GM18498 (cell line): ENCODE results near the gene PRDM15.

ENCODE experiments used
- ATAC-seq: cut with Tn5 transposase; IDR thresholded peaks from one replicate; pipeline ENCODE4 v1.9.1; 2021; ENCODE audit warnings: mild to moderate bottlenecking, moderate library complexity; ENCODE audit not compliant: unreplicated experiment

The PRDM15 gene

GRCh38 chr21:41753006-41753898 is 125.9 kb downstream of the PRDM15 start:
- ATAC-seq, result no peak

- ATAC-seq, result no peak
Measured at GRCh38 chr21:41752231-41752681, 126.9 kb downstream of the PRDM15 start.

GRCh38 chr21:41751611-41752011 is 127.5 kb downstream of the PRDM15 start:
- ATAC-seq, result no peak

GRCh38 chr21:41750532-41751151 is 128.5 kb downstream of the PRDM15 start:
- no peak for ATAC-seq

- no peak for ATAC-seq
Measured at GRCh38 chr21:41750051-41750450, 129.1 kb downstream of the PRDM15 start.

- ATAC-seq, result no peak
Measured at GRCh38 chr21:41749286-41749685, 129.9 kb downstream of the PRDM15 start.
